ENCODE measurements around the gene SYNE1.
A peak's percentile ranks its signal among the peaks of the same experiment; 100 is the strongest.

SYNE1 gene

GRCh38 chr6:152296648-152297376, 340.4 kb downstream of the SYNE1 start:
- no peak for TF ChIP-seq CTCF (IDR thresholded peaks at IDR 0.05; ENCODE audit: low read depth, low read length)
- H3K4me3 ChIP-seq (ENCODE audit: low read depth, low read length), result no peak overlapping the region
- no peak for DNase-seq (ENCODE audit: low read depth, low spot score)
- in situ Hi-C loops (cut with HindIII; ENCODE audit: low sequenced_read_pairs), result no loop called here

- no peak for DNase-seq (ENCODE audit: low read depth, low spot score)
- no peak overlapping the region for H3K4me3 ChIP-seq (ENCODE audit: low read depth, low read length)
- no peak for TF ChIP-seq CTCF (IDR thresholded peaks at IDR 0.05; ENCODE audit: low read depth, low read length)
- in situ Hi-C loops (cut with HindIII; ENCODE audit: low sequenced_read_pairs), result no loop called here
Measured at GRCh38 chr6:152295920-152296319, 341.2 kb downstream of the SYNE1 start.

DNA sequence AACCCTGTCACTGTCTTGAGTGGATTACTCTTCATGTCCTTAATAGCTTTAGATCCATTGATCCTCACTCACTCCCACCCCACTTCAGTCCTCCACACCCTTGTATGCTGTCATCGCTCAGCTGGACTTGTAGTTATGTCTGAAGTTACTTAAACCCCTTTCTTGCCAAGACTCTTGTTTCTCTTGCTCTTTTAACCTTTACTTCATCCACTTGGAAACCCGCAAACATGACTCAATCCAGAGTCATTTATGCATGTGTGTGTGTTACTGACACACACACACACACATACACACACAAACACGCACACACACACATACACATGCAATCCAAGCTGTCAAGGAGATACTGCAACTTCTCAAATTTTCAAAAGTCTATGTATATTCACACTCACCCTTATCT, 341.8 kb downstream of the SYNE1 start:
- no peak overlapping the region for H3K4me3 ChIP-seq (ENCODE audit: low read depth, low read length)
- DNase-seq (ENCODE audit: low read depth, low spot score), result peak; percentile 87
- in situ Hi-C loops (cut with HindIII; ENCODE audit: low sequenced_read_pairs), result no loop called here
- no peak for TF ChIP-seq CTCF (IDR thresholded peaks at IDR 0.05; ENCODE audit: low read depth, low read length)

DNA sequence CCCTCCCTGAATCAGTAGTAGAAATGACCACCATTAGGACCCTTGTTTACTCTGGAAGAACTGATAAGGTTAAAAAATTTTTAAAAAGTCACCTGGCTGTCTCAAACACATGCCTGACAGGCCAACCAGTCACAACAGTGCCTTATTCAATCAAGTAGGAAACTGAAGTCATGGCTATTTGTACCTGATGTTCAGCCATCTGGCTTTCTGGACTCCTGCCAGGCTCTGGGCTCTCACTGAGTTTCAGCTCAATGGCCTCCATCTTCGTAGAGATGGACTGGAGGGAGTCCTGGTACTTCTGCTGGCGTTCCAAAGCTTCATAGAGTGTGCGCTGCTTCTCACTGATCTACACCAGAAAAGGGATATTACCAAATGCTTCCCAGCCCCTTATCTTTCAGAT, 343.8 kb downstream of the SYNE1 start:
- in situ Hi-C loops (cut with HindIII; ENCODE audit: low sequenced_read_pairs), result no loop called here
- DNase-seq (ENCODE audit: low read depth, low spot score), result no peak
- H3K4me3 ChIP-seq (ENCODE audit: low read depth, low read length), result no peak overlapping the region
- no peak for TF ChIP-seq CTCF (IDR thresholded peaks at IDR 0.05; ENCODE audit: low read depth, low read length)

- TF ChIP-seq CTCF (IDR thresholded peaks at IDR 0.05; ENCODE audit: low read depth, low read length), result no peak
- in situ Hi-C loops (cut with HindIII; ENCODE audit: low sequenced_read_pairs), result no loop called here
- no peak for DNase-seq (ENCODE audit: low read depth, low spot score)
- no peak overlapping the region for H3K4me3 ChIP-seq (ENCODE audit: low read depth, low read length)
Measured at GRCh38 chr6:152292555-152292954, 344.6 kb downstream of the SYNE1 start.

DNA sequence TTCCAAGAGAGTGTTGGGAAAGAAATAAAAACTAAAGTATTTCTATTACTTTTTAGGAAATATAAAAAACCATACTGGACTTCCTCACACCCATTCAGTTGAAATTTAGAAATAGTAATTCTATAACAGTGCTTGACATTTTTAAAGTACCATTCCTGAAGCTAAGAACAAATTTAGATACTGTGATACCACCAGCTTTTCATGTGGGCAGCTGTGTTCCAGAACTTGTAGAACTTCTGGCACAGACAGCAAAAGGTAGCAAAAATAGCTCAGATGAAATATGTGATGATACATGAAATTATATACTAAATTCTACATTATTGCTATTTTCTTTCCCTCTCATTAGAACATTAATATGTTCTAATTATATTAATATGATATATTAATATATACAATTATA, 346.5 kb downstream of the SYNE1 start:
- in situ Hi-C loops (cut with HindIII; ENCODE audit: low sequenced_read_pairs), result no loop called here
- DNase-seq (ENCODE audit: low read depth, low spot score), result no peak

More for the DNA sequence above, 346.5 kb downstream of the SYNE1 start:
- no peak for TF ChIP-seq CTCF (IDR thresholded peaks at IDR 0.05; ENCODE audit: low read depth, low read length)
- no peak overlapping the region for H3K4me3 ChIP-seq (ENCODE audit: low read depth, low read length)

Data from astrocyte of the spinal cord (primary cell).